Measurements from ENCODE around the gene RIMBP2. TPM values are rescaled to one million over a fixed set of nuclear protein-coding genes. Genes with fewer than 3 reads are reported as not detected.

Gene RIMBP2
- total RNA-seq, 1 donor from 2014 or later: 1.1 TPM

DNA sequence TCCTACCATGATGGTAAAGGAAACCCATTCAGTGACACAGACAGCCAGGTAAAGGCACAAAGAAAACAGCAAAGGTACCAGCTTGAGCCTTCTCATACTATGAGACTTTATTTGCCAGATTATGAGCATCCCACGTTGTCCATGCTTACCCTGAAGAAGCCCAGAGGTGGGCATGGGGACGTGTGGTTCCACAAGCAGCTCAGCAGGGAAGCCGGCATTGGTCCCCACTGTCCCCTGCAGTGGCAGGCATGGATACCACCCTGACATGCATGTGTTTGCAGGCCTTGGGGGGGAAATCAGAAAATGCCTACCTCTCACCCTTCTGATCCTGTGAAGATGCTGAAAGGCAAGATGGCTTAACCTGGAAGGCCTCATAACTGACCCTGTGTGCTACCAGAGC lies 195.3 kb downstream of the RIMBP2 start:
- peak; percentile 55 for DNase-seq (ENCODE audit: low spot score)

GRCh38 chr12:130517588-130517987 lies 198.5 kb downstream of the RIMBP2 start:
- peak; percentile 45 for DNase-seq (ENCODE audit: low spot score)

DNA sequence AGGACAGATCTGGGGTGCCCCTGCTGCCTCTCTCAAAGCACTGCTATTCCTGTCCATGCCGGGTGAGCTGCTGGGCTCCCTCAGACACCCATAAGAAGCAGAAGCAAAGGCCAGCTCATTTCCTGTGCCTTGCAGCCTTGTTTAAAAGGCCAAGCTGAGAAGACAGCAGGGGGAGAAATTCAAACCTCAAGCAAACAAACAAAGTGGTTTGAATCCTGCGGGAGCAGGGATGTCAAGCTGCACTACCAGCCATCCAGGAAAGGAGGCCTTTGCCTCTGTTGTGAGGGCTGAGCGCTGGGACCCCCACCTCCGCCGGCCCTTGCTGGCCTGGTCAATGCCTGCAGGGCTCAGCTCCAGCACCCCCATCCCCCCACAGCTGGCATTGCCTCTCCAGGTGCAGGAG lies 201.9 kb downstream of the RIMBP2 start:
- DNase-seq (ENCODE audit: low spot score): peak; percentile 82

DNA sequence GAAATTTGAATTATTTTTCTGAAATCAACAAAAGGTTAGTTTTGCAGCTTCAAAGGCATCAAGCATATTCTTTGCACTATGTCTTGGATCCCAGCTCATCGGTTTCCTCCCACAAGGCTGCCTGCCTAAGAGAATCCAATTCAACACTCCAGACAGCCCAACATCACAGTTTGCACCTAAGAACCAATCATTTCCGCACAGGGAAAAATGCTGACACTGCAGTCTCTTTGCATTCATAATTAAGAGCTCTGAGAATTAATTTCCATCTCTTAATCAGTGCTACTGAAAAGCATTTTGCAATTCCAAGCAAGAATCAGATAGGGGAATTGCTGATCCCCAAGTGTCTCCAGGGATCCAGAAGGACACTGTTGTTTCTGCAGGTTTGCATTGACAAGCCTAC lies 202.5 kb downstream of the RIMBP2 start:
- no peak for DNase-seq (ENCODE audit: low spot score)

GRCh38 chr12:130511285-130511684 lies 204.8 kb downstream of the RIMBP2 start:
- peak; percentile 69 for DNase-seq (ENCODE audit: low spot score)

- peak; percentile 82 for DNase-seq (ENCODE audit: low spot score)
Measured at GRCh38 chr12:130509454-130509853, 206.6 kb downstream of the RIMBP2 start.

- peak; percentile 41 for DNase-seq (ENCODE audit: low spot score)
Measured at GRCh38 chr12:130508847-130509246, 207.3 kb downstream of the RIMBP2 start.

- peak; percentile 59 for DNase-seq (ENCODE audit: low spot score)
Measured at GRCh38 chr12:130508318-130508717, 207.8 kb downstream of the RIMBP2 start.

DNA sequence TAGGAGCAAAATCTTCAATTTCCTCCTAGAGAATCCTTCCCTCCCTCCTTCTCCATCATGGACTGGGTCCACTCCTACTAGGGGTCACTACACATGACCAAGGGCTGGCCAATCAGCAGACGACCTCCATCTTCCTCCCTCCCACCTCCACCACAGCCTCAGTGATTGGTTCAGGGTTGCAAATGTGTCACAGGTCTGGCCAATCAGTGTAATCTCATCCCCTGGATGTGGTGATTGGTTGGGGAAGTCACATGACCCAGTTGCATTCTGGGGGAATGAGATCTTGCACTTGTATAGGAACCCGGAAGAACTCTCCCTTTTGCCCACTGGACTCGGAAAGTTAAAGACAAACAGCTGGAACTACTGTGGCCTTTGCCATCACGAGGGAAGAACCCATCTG lies 209.3 kb downstream of the RIMBP2 start:
- peak; percentile 37 for DNase-seq (ENCODE audit: low spot score)

DNA sequence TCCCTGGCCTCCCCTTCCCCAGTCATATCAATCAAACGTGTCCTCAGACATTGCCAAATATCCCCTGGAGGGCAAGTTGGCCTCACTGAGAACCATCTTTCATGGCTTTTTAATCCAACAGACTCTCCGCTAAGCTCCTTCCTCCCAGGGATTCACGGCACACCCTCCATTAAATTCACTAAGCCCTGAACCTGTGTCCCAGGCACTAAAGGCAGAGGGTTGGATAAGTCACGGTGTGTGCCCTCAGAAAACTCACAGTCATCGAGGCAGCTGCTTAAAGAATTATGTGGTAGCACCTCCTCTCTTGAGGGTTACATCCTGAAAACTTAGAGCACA lies 211.3 kb downstream of the RIMBP2 start:
- no peak for DNase-seq (ENCODE audit: low spot score)

- DNase-seq (ENCODE audit: low spot score): no peak
Measured at GRCh38 chr12:130504110-130504839, 211.8 kb downstream of the RIMBP2 start.

DNA sequence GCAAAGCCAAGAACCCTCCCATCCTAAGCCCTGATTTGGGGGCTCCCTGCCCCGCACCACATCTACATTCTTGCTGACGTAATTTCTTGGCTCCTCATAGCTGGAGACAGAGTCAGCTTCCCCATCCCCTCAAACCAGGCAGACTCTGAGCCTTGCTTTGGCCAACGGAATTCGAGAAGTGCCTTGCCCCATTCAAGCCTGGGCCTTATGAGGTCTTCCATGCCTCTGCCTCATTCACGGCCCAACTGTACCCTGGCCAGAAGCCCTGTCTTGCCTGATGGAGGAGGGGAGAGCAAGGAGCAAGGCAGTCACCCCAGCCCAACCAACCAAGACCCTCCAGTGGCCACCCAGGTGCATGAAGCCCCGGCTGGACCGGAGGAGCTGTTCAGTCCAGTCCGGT lies 214.3 kb downstream of the RIMBP2 start:
- no peak for DNase-seq (ENCODE audit: low spot score)

- no peak for DNase-seq (ENCODE audit: low spot score)
Measured at GRCh38 chr12:130500835-130501330, 215.2 kb downstream of the RIMBP2 start.

GRCh38 chr12:130499474-130499873 lies 216.6 kb downstream of the RIMBP2 start:
- no peak for DNase-seq (ENCODE audit: low spot score)

DNA sequence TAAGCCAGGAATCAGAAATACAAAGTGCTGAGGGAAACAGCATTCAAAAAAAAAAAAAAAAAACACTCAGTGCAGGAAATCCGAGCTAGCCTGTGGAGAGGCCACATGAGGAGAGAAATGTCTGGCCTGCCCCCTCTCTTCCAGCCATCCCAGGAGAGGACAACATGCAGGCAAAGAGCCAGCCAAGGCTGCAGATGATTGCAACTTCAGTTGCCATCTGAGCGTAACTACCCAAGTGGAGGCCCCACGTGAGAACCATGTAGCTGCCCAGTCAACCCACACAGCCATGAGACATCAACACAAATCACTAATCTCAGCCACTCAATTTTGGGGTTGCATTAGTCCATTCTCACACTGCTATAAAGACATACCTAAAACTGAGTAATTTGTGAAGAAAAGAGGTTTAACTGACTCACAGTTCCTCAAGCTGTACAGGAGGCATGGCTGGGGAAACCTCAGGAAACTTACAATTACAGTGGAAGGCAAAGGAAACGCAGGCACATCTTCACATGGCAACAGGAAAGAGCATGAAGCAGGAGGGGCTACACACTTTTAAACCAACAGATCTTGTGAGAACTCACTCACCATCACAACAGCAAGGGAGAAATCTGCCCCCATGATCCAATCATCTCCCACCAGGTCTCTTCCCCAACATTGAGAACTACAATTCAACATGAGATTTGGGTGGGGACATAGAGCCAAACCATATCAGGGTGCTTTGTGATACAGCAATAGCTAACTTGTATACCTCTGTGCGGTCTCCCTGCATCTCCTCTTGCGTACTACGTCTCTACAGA lies 217.3 kb downstream of the RIMBP2 start:
- no peak for DNase-seq (ENCODE audit: low spot score)

DNA sequence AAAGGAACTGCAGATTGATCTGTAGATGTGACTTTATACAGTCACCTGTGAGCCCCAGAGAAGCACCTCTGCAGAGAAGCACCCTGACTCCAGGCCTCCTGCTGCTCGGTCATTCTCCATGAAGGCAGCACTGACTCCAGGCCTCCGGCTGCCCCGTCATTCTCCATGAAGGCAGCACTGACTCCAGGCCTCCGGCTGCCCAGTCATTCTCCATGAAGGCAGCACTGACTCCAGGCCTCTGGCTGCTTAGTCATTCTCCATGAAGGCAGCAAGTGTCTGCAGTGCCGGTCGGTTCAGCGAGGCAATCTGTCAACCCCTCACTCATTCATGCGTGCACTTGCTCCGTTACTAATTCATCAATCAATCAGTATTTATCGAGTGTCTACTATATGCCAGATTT lies 218.1 kb downstream of the RIMBP2 start:
- no peak for DNase-seq (ENCODE audit: low spot score)

- no peak for DNase-seq (ENCODE audit: low spot score)
Measured at GRCh38 chr12:130497321-130497720, 218.8 kb downstream of the RIMBP2 start.

GRCh38 chr12:130496516-130497120 lies 219.5 kb downstream of the RIMBP2 start:
- no peak for DNase-seq (ENCODE audit: low spot score)

DNA sequence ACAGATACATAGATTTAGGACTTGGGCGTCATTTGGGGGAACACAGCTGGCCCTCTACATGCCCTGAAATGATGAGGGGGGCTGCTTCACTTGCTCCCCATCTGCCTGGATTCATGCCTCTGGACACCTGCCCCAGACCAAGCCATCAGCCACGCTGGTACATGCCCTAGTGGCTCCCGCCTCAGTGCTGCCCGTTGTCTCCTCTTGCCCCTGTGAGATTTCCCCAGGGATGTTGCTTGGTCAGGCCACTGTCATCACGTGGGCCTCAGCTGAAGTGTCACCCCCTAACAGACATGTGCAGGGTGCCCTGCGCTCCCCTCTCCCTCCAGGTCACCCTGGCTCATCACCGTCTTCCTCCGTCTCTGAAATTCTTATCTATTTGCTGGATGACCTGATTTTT lies 220.9 kb downstream of the RIMBP2 start:
- DNase-seq (ENCODE audit: low spot score): no peak

- no peak for DNase-seq (ENCODE audit: low spot score)
Measured at GRCh38 chr12:130494736-130495135, 221.4 kb downstream of the RIMBP2 start.

DNA sequence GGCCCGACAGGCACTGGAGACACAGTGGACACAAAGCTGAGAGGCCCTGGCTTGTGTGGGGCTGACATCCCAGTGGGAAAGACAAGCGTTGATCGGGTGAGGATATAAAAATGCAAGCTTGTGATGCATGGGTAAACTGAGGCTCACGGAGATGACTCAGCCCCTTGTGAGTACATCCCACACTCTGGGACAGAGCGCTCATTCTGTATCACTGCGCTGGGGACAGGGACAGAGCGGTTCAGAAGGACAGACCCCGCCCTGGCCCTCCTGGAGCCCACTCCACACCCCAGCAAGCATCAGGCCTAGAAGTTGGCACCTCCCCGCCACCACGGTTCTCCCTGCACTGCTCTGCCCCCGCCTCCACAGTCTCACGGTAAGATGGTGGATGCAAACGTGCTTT lies 222.1 kb downstream of the RIMBP2 start:
- no peak for DNase-seq (ENCODE audit: low spot score)

Measured in mesenteric fat pad (tissue), 1 donor.